Measurements from ENCODE around the gene CDH4. TPM values are rescaled to one million over a fixed set of nuclear protein-coding genes. Genes with fewer than 3 reads are reported as not detected.

The CDH4 gene
- total RNA-seq, 2 experiments from 2014 or later = 0.10 to 0.21 TPM

GRCh38 chr20:61587681-61588289 lies 335.7 kb downstream of the CDH4 start:
- H3K4me3 Mint-ChIP-seq = no peak overlapping the region
- POLR2A ChIA-PET = no interaction called here

GRCh38 chr20:61588411-61589385 lies 336.6 kb downstream of the CDH4 start:
- intact Hi-C loops (cut with micrococcal nuclease) = no loop called here
- ChIA-PET POLR2A (no interaction called here), CTCF (no interaction called here)
- H3K4me1 Mint-ChIP-seq (ENCODE audit: low read depth) = no peaks in the 10 kb centered on the region
- no peak overlapping the region for H3K27ac Mint-ChIP-seq
- peaks cover 4% of the 10 kb centered on the region for H3K27me3 Mint-ChIP-seq
- peaks cover 16% of the 10 kb centered on the region for H3K9me3 Mint-ChIP-seq
- H3K4me3 Mint-ChIP-seq = no peak overlapping the region
- DNase-seq = no peak
- no peaks in the 10 kb centered on the region for H3K36me3 Mint-ChIP-seq

More at GRCh38 chr20:61587681-61588289, 335.7 kb downstream of the CDH4 start:
- Mint-ChIP-seq H3K27me3 (peaks cover 4% of the 10 kb centered on the region), H3K27ac (no peak overlapping the region), H3K4me1 (ENCODE audit: low read depth) (no peaks in the 10 kb centered on the region), H3K9me3 (peaks cover 11% of the 10 kb centered on the region), H3K36me3 (no peaks in the 10 kb centered on the region)
- no peak for DNase-seq
- CTCF ChIA-PET = no interaction called here
- intact Hi-C loops (cut with micrococcal nuclease) = no loop called here

- POLR2A ChIA-PET = interaction anchor here (0.6 kb wide), 1 partner anchor 107 kb away, joined by 4 read pairs; no protein-coding TSS in a partner anchor
- Mint-ChIP-seq H3K4me1 (ENCODE audit: low read depth) (no peaks in the 10 kb centered on the region), H3K9me3 (peaks cover 16% of the 10 kb centered on the region), H3K4me3 (no peak overlapping the region), H3K36me3 (no peaks in the 10 kb centered on the region), H3K27me3 (peaks cover 4% of the 10 kb centered on the region), H3K27ac (no peak overlapping the region)
- no peak for DNase-seq
- CTCF ChIA-PET = no interaction called here
- intact Hi-C loops (cut with micrococcal nuclease) = no loop called here
These were observed 338.2 kb downstream of the CDH4 start for GRCh38 chr20:61590236-61590635.

- Mint-ChIP-seq H3K27me3 (peaks cover 3% of the 10 kb centered on the region), H3K4me1 (ENCODE audit: low read depth) (no peaks in the 10 kb centered on the region), H3K36me3 (no peaks in the 10 kb centered on the region), H3K9me3 (peaks cover 31% of the 10 kb centered on the region), H3K27ac (no peak overlapping the region), H3K4me3 (no peak overlapping the region)
- ChIA-PET POLR2A (no interaction called here), CTCF (no interaction called here)
- intact Hi-C loops (cut with micrococcal nuclease) = no loop called here
- no peak for DNase-seq
These were observed 341.5 kb downstream of the CDH4 start for GRCh38 chr20:61593516-61593915.

- POLR2A ChIA-PET = no interaction called here
- intact Hi-C loops (cut with micrococcal nuclease) = no loop called here
- Mint-ChIP-seq H3K27ac (no peak overlapping the region), H3K4me3 (no peak overlapping the region), H3K9me3 (peaks cover 31% of the 10 kb centered on the region), H3K36me3 (no peaks in the 10 kb centered on the region), H3K4me1 (ENCODE audit: low read depth) (no peaks in the 10 kb centered on the region), H3K27me3 (no peaks in the 10 kb centered on the region)
- DNase-seq = no peak
- CTCF ChIA-PET = no interaction called here
These were observed 342.1 kb downstream of the CDH4 start for GRCh38 chr20:61594198-61594597.

GRCh38 chr20:61595216-61595615 lies 343.2 kb downstream of the CDH4 start:
- no peak overlapping the region for H3K27ac Mint-ChIP-seq
- H3K27me3 Mint-ChIP-seq = no peaks in the 10 kb centered on the region
- H3K4me3 Mint-ChIP-seq = no peak overlapping the region
- intact Hi-C loops (cut with micrococcal nuclease) = loop anchor here (5.0 kb wide), 1 partner anchor 292 kb away; no protein-coding TSS in a partner anchor
- H3K36me3 Mint-ChIP-seq = no peaks in the 10 kb centered on the region
- no peak for DNase-seq
- no peaks in the 10 kb centered on the region for H3K4me1 Mint-ChIP-seq (ENCODE audit: low read depth)
- peaks cover 31% of the 10 kb centered on the region for H3K9me3 Mint-ChIP-seq
- POLR2A ChIA-PET = no interaction called here
- CTCF ChIA-PET = no interaction called here

GRCh38 chr20:61596687-61597330 lies 344.7 kb downstream of the CDH4 start:
- Mint-ChIP-seq H3K36me3 (no peaks in the 10 kb centered on the region), H3K27ac (no peak overlapping the region), H3K4me1 (ENCODE audit: low read depth) (no peaks in the 10 kb centered on the region), H3K9me3 (peaks cover 27% of the 10 kb centered on the region), H3K4me3 (no peak overlapping the region), H3K27me3 (no peaks in the 10 kb centered on the region)
- DNase-seq = no peak
- POLR2A ChIA-PET = no interaction called here
- intact Hi-C loops (cut with micrococcal nuclease) = loop anchor here (5.0 kb wide), 1 partner anchor 290 kb away; no protein-coding TSS in a partner anchor
- CTCF ChIA-PET = no interaction called here

- DNase-seq = no peak
- Mint-ChIP-seq H3K4me1 (ENCODE audit: low read depth) (no peaks in the 10 kb centered on the region), H3K27ac (no peak overlapping the region), H3K4me3 (no peak overlapping the region), H3K27me3 (no peaks in the 10 kb centered on the region), H3K36me3 (no peaks in the 10 kb centered on the region), H3K9me3 (peaks cover 20% of the 10 kb centered on the region)
- ChIA-PET POLR2A (no interaction called here), CTCF (no interaction called here)
- intact Hi-C loops (cut with micrococcal nuclease) = loop anchor here (5.0 kb wide), 1 partner anchor 289 kb away; no protein-coding TSS in a partner anchor
These were observed 345.9 kb downstream of the CDH4 start for GRCh38 chr20:61597996-61598395.

GRCh38 chr20:61598586-61598985 lies 346.5 kb downstream of the CDH4 start:
- Mint-ChIP-seq H3K27me3 (no peaks in the 10 kb centered on the region), H3K4me3 (no peak overlapping the region), H3K4me1 (ENCODE audit: low read depth) (no peaks in the 10 kb centered on the region), H3K36me3 (no peaks in the 10 kb centered on the region), H3K27ac (no peak overlapping the region), H3K9me3 (peaks cover 15% of the 10 kb centered on the region)
- intact Hi-C loops (cut with micrococcal nuclease) = loop anchor here (5.0 kb wide), 1 partner anchor 289 kb away; no protein-coding TSS in a partner anchor
- POLR2A ChIA-PET = no interaction called here
- CTCF ChIA-PET = no interaction called here
- DNase-seq = no peak

GRCh38 chr20:61599061-61599531 lies 347.0 kb downstream of the CDH4 start:
- no peaks in the 10 kb centered on the region for H3K4me1 Mint-ChIP-seq (ENCODE audit: low read depth)
- ChIA-PET POLR2A (no interaction called here), CTCF (no interaction called here)
- intact Hi-C loops (cut with micrococcal nuclease) = loop anchor here (5.0 kb wide), 1 partner anchor 288 kb away; no protein-coding TSS in a partner anchor
- no peaks in the 10 kb centered on the region for H3K27me3 Mint-ChIP-seq
- DNase-seq = no peak
- H3K4me3 Mint-ChIP-seq = no peak overlapping the region
- H3K9me3 Mint-ChIP-seq = peaks cover 15% of the 10 kb centered on the region
- H3K36me3 Mint-ChIP-seq = no peaks in the 10 kb centered on the region
- no peak overlapping the region for H3K27ac Mint-ChIP-seq

GRCh38 chr20:61599541-61599992 lies 347.5 kb downstream of the CDH4 start:
- POLR2A ChIA-PET = no interaction called here
- Mint-ChIP-seq H3K4me3 (no peak overlapping the region), H3K9me3 (peaks cover 15% of the 10 kb centered on the region), H3K27me3 (no peaks in the 10 kb centered on the region), H3K27ac (no peak overlapping the region), H3K36me3 (no peaks in the 10 kb centered on the region), H3K4me1 (ENCODE audit: low read depth) (no peaks in the 10 kb centered on the region)
- intact Hi-C loops (cut with micrococcal nuclease) = loop anchor here (5.0 kb wide), 1 partner anchor 288 kb away; no protein-coding TSS in a partner anchor
- no peak for DNase-seq
- CTCF ChIA-PET = no interaction called here

GRCh38 chr20:61600016-61600415 lies 348.0 kb downstream of the CDH4 start:
- ChIA-PET CTCF (no interaction called here), POLR2A (no interaction called here)
- H3K36me3 Mint-ChIP-seq = no peaks in the 10 kb centered on the region
- peaks cover 15% of the 10 kb centered on the region for H3K9me3 Mint-ChIP-seq
- H3K27ac Mint-ChIP-seq = no peak overlapping the region
- H3K4me1 Mint-ChIP-seq (ENCODE audit: low read depth) = no peaks in the 10 kb centered on the region
- H3K27me3 Mint-ChIP-seq = no peaks in the 10 kb centered on the region
- DNase-seq = no peak
- intact Hi-C loops (cut with micrococcal nuclease) = no loop called here
- no peak overlapping the region for H3K4me3 Mint-ChIP-seq
